ENCODE results near the gene B4GALT4.

The B4GALT4 gene

DNA sequence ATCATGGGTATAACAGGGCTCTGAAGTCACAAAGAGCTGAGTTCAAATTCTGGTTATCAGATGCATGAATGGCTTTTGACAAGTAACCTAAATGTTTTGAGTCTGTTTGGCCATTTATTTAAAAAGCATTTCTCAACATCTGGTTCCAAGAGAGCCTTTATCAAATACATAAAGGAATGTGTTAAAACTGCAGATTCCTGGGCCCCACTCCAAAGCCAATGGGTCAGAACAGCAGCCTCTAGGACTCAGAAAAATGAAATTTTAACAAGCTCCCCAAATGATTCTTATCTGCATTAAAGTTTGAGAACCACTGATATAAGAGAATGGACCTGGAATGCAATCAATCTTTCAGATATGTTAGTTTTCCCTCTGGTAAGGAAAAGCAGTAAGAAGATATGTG, 3.4 kb downstream of the B4GALT4 start:
- DNase-seq (ENCODE audit: low spot score) = no peak

DNA sequence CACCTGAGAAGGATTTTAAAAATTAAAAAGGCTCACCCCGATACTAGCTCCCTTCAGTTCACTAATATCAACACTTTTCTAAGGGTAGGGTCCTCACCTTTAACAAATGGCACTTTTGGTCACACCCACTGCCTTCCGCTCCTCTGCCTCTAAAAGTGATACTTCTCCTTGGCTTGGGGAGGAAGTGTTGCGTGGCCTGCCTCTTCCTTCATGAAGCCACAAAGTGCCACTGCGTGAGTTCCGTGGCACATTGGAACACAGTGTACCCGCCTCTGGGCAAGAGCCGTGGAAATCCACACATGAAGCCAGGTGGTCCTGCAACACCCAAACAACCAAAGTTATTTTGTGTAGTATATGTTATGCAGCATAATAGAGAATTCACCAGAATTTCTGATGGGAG, 3.9 kb downstream of the B4GALT4 start:
- DNase-seq (ENCODE audit: low spot score) = no peak

- DNase-seq (ENCODE audit: low spot score) = no peak
Measured at GRCh38 chr3:119235151-119235550, 5.5 kb downstream of the B4GALT4 start.

DNA sequence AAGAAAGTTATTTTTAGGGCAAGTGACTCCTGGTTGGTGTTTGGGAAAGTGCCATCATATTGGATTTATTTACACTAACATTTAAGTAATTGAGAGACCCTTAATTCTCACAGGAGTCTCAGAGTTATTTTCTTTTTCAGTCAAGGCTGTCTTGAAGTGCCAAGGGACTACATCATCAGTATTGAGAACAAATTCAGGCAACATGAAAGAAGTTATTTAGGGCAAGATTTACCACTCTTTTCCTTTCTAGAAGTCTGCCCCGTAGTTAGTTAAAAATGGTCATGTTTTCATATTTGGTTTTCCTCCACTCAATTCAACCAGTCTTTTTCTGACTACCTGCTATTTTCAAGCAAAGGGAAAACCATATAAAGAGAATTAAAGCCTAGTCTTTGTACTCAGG, 6.1 kb downstream of the B4GALT4 start:
- no peak for DNase-seq (ENCODE audit: low spot score)

DNA sequence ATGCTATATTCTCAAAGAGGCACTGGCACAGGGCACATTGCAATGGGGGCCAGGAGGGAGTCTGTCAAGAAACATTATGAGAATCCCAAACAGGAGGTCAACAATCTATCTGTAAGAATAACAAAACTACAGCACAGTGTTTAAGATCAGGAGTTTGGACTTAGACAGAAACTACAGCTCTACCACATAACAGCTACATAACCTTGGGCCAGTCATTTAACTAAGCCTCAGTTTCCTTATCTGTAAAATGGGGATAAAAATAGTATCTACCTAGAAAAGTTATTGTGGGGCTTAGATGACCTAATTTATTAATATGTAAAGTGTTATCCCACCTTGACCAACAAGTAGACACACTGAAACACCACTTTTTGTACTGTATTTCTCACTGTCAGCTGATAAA, 9.9 kb downstream of the B4GALT4 start:
- no peak for DNase-seq (ENCODE audit: low spot score)

DNA sequence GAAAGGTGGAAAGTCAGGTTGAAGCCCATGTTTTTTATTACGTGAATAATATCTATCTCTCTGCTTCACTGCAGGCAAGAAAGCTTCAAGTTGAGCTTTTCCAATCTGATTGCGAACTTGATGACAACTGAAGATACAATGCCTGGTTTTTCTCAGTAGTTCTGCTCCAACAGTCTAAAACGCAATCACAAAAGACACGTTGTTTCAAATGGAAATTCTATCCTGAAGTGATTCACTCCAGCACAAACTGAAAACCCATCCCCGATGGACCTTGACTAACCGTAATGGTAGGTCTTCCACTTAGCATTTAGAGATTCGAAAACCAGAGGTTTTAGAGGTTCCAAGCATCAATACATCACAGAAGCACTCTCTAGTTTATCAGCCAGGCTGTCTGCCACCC, 10.6 kb downstream of the B4GALT4 start:
- no peak for DNase-seq (ENCODE audit: low spot score)

- DNase-seq (ENCODE audit: low spot score) = no peak
Measured at GRCh38 chr3:119229190-119229589, 11.5 kb downstream of the B4GALT4 start.

GRCh38 chr3:119228373-119229145, 12.1 kb downstream of the B4GALT4 start:
- no peak for DNase-seq (ENCODE audit: low spot score)

DNA sequence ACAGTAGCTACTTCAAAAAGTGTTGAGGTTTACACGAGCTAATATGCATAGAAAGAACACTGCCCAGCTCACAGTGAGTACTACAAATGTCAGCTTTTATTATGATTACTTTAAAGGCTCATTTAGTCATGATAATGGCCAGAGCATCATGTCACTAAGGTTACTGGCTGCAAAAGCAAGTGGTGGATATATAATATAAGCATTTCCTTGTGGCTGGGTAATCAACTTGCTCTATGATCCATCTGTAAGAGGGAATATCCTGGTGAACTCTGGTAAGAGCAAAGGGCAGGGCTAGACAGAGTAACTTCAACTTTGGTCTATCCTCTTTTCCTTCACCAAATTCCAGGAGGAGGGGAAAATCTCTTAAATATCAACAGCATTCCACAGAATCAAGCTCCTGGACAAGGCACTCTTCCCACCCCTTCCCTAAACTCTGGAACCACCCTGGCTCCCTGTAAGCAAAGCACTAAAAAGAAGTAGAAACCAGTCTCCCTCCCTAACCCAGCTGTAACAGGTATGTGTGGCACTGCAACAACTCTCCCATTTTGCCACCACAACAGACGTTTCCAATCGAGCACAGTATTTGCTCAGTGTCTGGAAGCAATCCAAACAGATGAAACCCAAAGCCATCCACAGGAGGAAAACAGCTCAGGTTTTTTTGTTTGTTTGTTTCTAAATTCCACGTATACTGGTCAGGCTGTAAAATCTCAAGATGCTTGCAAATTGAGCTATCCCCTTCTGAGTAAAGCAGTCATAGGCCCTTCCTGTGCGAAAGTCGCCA, 13.4 kb downstream of the B4GALT4 start:
- DNase-seq (ENCODE audit: low spot score) = no peak

GRCh38 chr3:119225121-119225520, 15.6 kb downstream of the B4GALT4 start:
- DNase-seq (ENCODE audit: low spot score) = no peak

- DNase-seq (ENCODE audit: low spot score) = no peak
Measured at GRCh38 chr3:119223511-119223910, 17.2 kb downstream of the B4GALT4 start.

DNA sequence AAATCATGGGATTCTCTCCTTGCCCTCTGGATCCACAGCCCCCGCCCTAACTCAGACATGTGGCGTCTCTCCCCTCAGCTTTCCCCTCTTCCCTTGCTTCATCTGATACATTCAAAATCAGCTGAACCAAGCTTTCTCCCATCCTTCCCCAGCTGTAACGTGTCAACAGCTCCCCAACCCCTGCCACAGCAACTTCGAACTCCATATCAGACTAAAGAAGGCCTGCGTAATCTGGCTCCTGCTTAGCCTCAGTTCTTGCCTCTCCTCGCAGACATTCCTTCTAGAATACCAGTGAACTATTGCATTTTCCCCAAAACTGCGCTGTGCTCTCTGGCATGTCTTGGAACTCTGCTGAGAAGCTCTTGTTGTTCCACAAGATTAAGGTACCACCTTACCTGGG, 18.3 kb downstream of the B4GALT4 start:
- DNase-seq (ENCODE audit: low spot score) = no peak

- no peak for DNase-seq (ENCODE audit: low spot score)
Measured at GRCh38 chr3:119221779-119222320, 18.8 kb downstream of the B4GALT4 start.

- DNase-seq (ENCODE audit: low spot score) = no peak
Measured at GRCh38 chr3:119220970-119221667, 19.6 kb downstream of the B4GALT4 start.

DNA sequence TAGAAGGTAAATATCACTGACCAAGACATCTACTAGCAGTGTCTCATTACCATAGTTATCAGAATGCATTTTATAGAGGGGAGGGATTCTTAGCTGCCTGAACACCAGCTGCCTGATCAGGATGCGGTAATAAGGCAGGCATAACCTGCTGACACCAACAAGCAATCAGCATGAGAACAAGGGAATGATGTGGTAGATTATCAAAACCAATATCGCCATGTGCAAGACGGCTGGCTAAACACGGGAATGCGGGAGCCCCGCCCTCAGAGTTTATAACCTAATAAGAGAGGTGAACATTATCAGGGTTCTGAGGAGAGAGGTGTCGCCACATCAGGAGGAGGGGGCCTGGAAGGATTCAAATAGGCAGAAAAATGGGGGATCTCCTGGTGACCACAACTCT, 20.5 kb downstream of the B4GALT4 start:
- DNase-seq (ENCODE audit: low spot score) = no peak

GRCh38 chr3:119219069-119219468, 21.6 kb downstream of the B4GALT4 start:
- DNase-seq (ENCODE audit: low spot score) = no peak

DNA sequence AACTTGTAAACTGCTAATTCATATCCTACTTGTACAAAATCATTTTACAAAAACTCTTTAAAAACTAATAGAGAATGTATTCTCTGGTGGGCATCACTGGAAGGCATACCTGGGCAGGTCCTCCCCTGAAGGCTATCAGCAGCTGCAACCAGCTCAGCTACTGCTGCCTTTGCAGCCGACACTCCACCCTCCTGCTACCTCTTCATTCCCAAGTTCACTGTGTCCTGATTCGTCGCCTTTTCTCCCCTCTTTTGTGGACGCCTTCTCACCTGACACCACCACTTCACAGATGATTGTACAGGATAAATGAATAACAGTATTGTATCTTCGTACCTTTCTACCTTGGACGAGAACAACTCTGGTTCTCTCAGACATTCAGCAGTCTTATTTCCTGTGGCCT, 28.9 kb downstream of the B4GALT4 start:
- DNase-seq (ENCODE audit: low spot score) = no peak

DNA sequence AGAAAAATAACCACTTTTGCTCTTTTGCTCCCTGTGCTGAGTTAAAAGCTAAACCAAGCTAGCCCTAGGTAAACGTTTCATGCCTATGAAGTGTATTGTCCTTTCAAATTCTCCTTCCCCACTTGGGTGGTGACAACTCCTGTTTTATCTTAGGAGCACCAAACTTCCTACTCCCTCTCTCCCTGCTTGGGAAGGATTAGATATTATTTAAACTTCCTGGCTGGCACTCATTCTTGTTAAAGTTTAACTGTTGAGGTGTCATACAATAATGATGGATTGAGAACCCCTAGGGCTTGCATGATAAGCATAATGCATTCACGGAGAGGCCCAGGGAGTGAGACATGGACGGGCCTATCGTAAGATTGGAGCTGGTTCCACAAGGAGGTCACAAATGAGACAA, 29.5 kb downstream of the B4GALT4 start:
- DNase-seq (ENCODE audit: low spot score) = no peak

DNA sequence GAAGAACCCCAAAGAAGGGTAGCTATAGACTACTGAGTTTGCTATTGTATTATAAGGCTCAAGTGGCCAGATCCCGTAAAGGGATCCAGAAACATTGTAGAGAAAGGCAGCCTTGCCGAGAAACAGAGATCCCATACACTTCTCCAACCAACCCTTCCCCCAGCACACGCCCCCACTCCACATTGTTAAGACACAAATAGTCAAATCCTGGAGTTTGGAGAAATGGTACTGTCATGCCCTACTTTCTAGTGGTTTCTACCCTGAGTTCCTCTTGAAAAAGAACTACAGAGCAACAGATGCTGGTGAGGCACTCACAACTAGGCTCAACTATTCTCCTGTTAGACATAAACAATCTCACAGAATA, 33.2 kb downstream of the B4GALT4 start:
- DNase-seq (ENCODE audit: low spot score) = no peak

- DNase-seq (ENCODE audit: low spot score) = no peak
Measured at GRCh38 chr3:119206611-119207511, 33.8 kb downstream of the B4GALT4 start.

DNA sequence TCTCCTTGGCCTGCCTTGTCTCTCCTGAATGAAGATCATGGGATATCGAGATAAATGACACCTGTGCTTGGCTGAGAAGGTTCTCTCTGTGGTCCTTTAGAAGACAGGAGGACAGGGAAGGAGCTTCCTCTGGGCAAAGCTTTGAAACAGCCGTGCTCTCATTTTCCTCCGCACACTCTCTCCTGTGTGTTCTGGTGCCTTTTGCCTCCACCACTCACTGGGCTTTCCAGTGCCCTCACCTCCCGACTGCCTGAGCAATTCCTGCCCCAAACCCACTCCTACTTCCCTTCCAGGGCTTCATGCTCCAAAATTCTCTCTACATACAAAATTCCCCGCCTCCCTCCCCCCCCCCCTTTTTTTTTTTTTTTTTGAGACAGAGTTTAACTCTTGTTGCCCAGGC, 35.0 kb downstream of the B4GALT4 start:
- DNase-seq (ENCODE audit: low spot score) = no peak

GRCh38 chr3:119205209-119205608, 35.5 kb downstream of the B4GALT4 start:
- DNase-seq (ENCODE audit: low spot score) = no peak

All from Ammon's horn (tissue), 1 donor.